ENCODE results near the gene RER1.

DNA sequence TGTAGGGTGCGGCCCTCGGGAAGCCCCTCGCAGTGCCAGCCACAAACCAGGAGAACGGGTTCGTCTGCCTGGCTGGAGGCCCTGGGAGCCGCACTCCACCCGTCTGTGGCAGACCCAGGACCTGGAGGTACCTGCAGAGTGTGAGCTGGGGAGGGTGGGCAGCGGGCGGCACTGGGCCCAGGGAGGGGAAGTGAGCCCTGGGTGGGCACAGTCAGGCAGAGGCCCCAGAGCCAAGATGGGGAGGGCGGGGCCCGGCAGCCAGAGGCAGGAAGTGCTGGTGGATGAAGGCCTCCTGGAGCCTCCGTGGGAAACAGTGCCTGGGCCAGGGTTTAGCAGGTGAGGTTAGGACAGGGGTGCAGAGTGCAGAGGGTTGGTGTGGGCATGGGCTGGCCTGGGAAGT is 24.8 kb downstream of the RER1 start:
- TF ChIP-seq, protein P1, sequence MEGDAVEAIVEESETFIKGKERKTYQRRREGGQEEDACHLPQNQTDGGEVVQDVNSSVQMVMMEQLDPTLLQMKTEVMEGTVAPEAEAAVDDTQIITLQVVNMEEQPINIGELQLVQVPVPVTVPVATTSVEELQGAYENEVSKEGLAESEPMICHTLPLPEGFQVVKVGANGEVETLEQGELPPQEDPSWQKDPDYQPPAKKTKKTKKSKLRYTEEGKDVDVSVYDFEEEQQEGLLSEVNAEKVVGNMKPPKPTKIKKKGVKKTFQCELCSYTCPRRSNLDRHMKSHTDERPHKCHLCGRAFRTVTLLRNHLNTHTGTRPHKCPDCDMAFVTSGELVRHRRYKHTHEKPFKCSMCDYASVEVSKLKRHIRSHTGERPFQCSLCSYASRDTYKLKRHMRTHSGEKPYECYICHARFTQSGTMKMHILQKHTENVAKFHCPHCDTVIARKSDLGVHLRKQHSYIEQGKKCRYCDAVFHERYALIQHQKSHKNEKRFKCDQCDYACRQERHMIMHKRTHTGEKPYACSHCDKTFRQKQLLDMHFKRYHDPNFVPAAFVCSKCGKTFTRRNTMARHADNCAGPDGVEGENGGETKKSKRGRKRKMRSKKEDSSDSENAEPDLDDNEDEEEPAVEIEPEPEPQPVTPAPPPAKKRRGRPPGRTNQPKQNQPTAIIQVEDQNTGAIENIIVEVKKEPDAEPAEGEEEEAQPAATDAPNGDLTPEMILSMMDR (IDR thresholded peaks at IDR 0.05), result no peak
- TF ChIP-seq POLR2AphosphoS5 (IDR thresholded peaks at IDR 0.05), result no peak
